SK-N-SH (cell line): ENCODE results near the gene NEU4. TPM values are rescaled to one million over a fixed set of nuclear protein-coding genes. Genes with fewer than 3 reads are reported as not detected.
A peak's percentile ranks its signal among the peaks of the same experiment; 100 is the strongest.

Experiments
- CTCF ChIA-PET: fragments of 300-600, 350-600 bp; formaldehyde crosslinking; extraction: SDS; loops from one replicate; lab custom pipeline; 2021; lab: Yijun Ruan, JAX
- POLR2A ChIA-PET: fragments of 350-600 bp; sonication (Branson Sonifier 250); formaldehyde crosslinking; extraction: SDS; loops from one replicate; lab custom pipeline; 2020; ENCODE audit warnings: antibody characterized with exemption, inconsistent platforms; lab: Yijun Ruan, JAX
- DNase-seq: peaks from one replicate; pipeline ENCODE4 v3.0.0; 2012
- H2AFZ ChIP-seq: fragments of 200-600 bp; sonication (generic); 2 replicates; pipeline ENCODE4 v1.8.1; 2016; ENCODE audit warnings: antibody characterized with exemption, mild to moderate bottlenecking, low read depth
- H3F3A ChIP-seq: fragments of 200-600 bp; sonication (generic); replicated peaks from 2 replicates; pipeline ENCODE3; 2016; ENCODE audit warnings: antibody characterized with exemption, mild to moderate bottlenecking; ENCODE audit not compliant: insufficient read depth
- H3K27ac ChIP-seq, 2 experiments: fragments of 200-500 bp in 1 of 2; fragments of 200-600 bp in 1 of 2; sonication (Bioruptor generic) in 1 of 2; sonication (generic), shearing (Covaris generic) in 1 of 2; 2 replicates each; pipeline versions ENCODE4 v1.5.1 to v1.6.1; 2014 to 2016; ENCODE audit warnings: low read depth in 2 of 2, inconsistent platforms in 1 of 2, low read length in 1 of 2, mild to moderate bottlenecking in 1 of 2, mixed read lengths in 1 of 2
- H3K27me3 ChIP-seq: fragments of 200-600 bp; sonication (generic), shearing (Covaris generic); 2 replicates; pipeline ENCODE4 v1.6.1; 2016; ENCODE audit warnings: mixed run types; ENCODE audit not compliant: insufficient read depth
- H3K36me3 ChIP-seq, 2 experiments: fragments of 200-500 bp in 1 of 2; fragments of 200-600 bp in 1 of 2; sonication (Bioruptor generic) in 1 of 2; sonication (generic) in 1 of 2; replicated peaks in 1 of 2; 2 replicates each; pipeline versions ENCODE3 to v1.5.1; 2014 to 2016; ENCODE audit warnings: low read length in 1 of 2, mild to moderate bottlenecking in 1 of 2; ENCODE audit not compliant: insufficient read depth in 2 of 2, control insufficient read depth in 1 of 2
- H3K4me1 ChIP-seq, 2 experiments: fragments of 200-500 bp in 1 of 2; fragments of 200-600 bp in 1 of 2; sonication (Bioruptor generic) in 1 of 2; sonication (generic), shearing (Covaris generic) in 1 of 2; 2 replicates each; pipeline versions ENCODE4 v1.5.1 to v1.6.1; 2014 to 2016; ENCODE audit warnings: low read depth in 1 of 2, low read length in 1 of 2, mixed run types in 1 of 2; ENCODE audit not compliant: insufficient read depth in 2 of 2, control insufficient read depth in 1 of 2
- H3K4me2 ChIP-seq: fragments of 200-600 bp; sonication (generic), shearing (Covaris generic); 2 replicates; pipeline ENCODE4 v1.6.1; 2017; ENCODE audit warnings: mixed run types
- H3K4me3 ChIP-seq, 2 experiments: fragments of 200-500 bp in 1 of 2; fragments of 200-600 bp in 1 of 2; sonication (Bioruptor generic) in 1 of 2; sonication (generic), shearing (Covaris generic) in 1 of 2; 2 replicates each; pipeline versions ENCODE4 v1.5.1 to v1.8.1; 2014 to 2016; ENCODE audit warnings: low read depth in 2 of 2, inconsistent platforms in 1 of 2, low read length in 1 of 2, mild to moderate bottlenecking in 1 of 2, mixed read lengths in 1 of 2, moderate library complexity in 1 of 2
- H3K79me2 ChIP-seq: fragments of 200-600 bp; sonication (generic); 2 replicates; pipeline ENCODE4 v1.8.1; 2017; ENCODE audit warnings: mild to moderate bottlenecking; ENCODE audit not compliant: insufficient read depth
- H3K9ac ChIP-seq: fragments of 200-600 bp; sonication (generic); 2 replicates; pipeline ENCODE4 v1.6.1; 2017; ENCODE audit warnings: mixed run types
- H3K9me2 ChIP-seq: fragments of 200-600 bp; sonication (generic); 2 replicates; pipeline ENCODE4 v1.6.1; 2017; ENCODE audit warnings: mixed run types
- H3K9me3 ChIP-seq: fragments of 200-600 bp; sonication (generic); 2 replicates; pipeline ENCODE4 v1.6.1; 2017; ENCODE audit warnings: mixed run types, mild to moderate bottlenecking, moderate library complexity
- H4K20me1 ChIP-seq: fragments of 200-600 bp; sonication (generic); 2 replicates; pipeline ENCODE4 v1.6.1; 2017; ENCODE audit warnings: mild to moderate bottlenecking, mixed run types; ENCODE audit not compliant: insufficient read depth
- CHD2 ChIP-seq: fragments of 150-350 bp; IDR thresholded peaks from 2 replicates; pipeline ENCODE4 v1.6.1; 2018; ENCODE audit warnings: low read length; ENCODE audit not compliant: partially characterized antibody
- CTCF ChIP-seq: fragments of 200-600 bp; sonication (generic); IDR thresholded peaks from 2 replicates; pipeline ENCODE4 v1.6.1; 2017; ENCODE audit warnings: antibody characterized with exemption, mild to moderate bottlenecking, moderate library complexity
- EP300 ChIP-seq, 2 experiments: IDR thresholded peaks; 2 replicates each; pipeline versions ENCODE4 v1.4.0 to v1.6.1; 2012; ENCODE audit warnings: borderline replicate concordance in 1 of 2, low read depth in 1 of 2, low read length in 1 of 2
- EZH2phosphoT487 ChIP-seq: fragments of 200-600 bp; sonication (generic); IDR thresholded peaks from 2 replicates; pipeline ENCODE4 v1.6.1; 2017; ENCODE audit warnings: low read depth, mixed run types, mild to moderate bottlenecking, antibody characterized with exemption, moderate library complexity, borderline replicate concordance
- FOXJ3 ChIP-seq: sonication (generic); formaldehyde crosslinking; IDR thresholded peaks from 2 replicates; pipeline ENCODE4 v1.5.1; 2020; ENCODE audit warnings: mild to moderate bottlenecking, missing genetic modification reagents
- JUND ChIP-seq: IDR thresholded peaks from 2 replicates; pipeline ENCODE4 v1.4.0; 2012
- MXI1 ChIP-seq: IDR thresholded peaks from 2 replicates; pipeline ENCODE4 v1.6.1; 2012; ENCODE audit warnings: mild to moderate bottlenecking, low read depth, low read length, improper control_type of control experiment
- PBX3 ChIP-seq: IDR thresholded peaks from 2 replicates; pipeline ENCODE4; 2012
- RAD21 ChIP-seq: IDR thresholded peaks from 2 replicates; pipeline ENCODE4 v1.6.1; 2012; ENCODE audit warnings: mild to moderate bottlenecking, low read length
- RCOR1 ChIP-seq: fragments of 150-350 bp; IDR thresholded peaks from 2 replicates; pipeline ENCODE4 v1.6.1; 2017; ENCODE audit warnings: antibody characterized with exemption, low read length
- RFX5 ChIP-seq: IDR thresholded peaks from 2 replicates; pipeline ENCODE4 v1.6.1; 2012; ENCODE audit warnings: mild to moderate bottlenecking, improper control_type of control experiment, low read length
- TAF1 ChIP-seq: IDR thresholded peaks from 2 replicates; pipeline ENCODE4 v1.6.1; 2012; ENCODE audit warnings: low read depth, mild to moderate bottlenecking, low read length, moderate library complexity, borderline replicate concordance
- TEAD4 ChIP-seq: IDR thresholded peaks from 2 replicates; pipeline ENCODE4 v1.4.0; 2012; ENCODE audit warnings: mild to moderate bottlenecking, borderline replicate concordance; ENCODE audit not compliant: insufficient read depth
- WGBS: methylation state at CpG from one replicate; pipeline ENCODE4 v1.1.6; 2017; ENCODE audit warnings: low lambda C conversion rate; 5-methylcytosine and 5-hydroxymethylcytosine counted together
- polyA plus RNA-seq, 3 experiments: library from polyadenylated mRNA; depleted of rRNA; stranded (reverse); fragments of >200 nt; gene quantifications; 2 replicates each; pipeline ENCODE4 v1.2.3, GENCODE V29; 2012

NEU4 gene
- polyA plus RNA-seq, 1 of the 3 experiments (the other 2 are of a cell fraction): 0.05 TPM

GRCh38 chr2:241777686-241778627 lies 31.0 kb upstream of the NEU4 start:
- H3K79me2 ChIP-seq: no peaks in the 10 kb centered on the region
- POLR2A ChIA-PET: no interaction called here
- H3K4me1 ChIP-seq: peaks cover 8 to 20% of the 10 kb centered on the region in 2 experiments; a peak in 2 of 4 replicates
- H3K9me2 ChIP-seq: no peaks in the 10 kb centered on the region
- peak; percentile 30 for DNase-seq
- H3K9me3 ChIP-seq: 0 out of 2 replicates have a peak, but pooled peaks cover 5% of the 10 kb centered on the region
- H3K9ac ChIP-seq: no peak overlapping the region
- WGBS: 74% methylated on average over 7 of the region's 21 CpGs
- H3F3A ChIP-seq: no peaks in the 10 kb centered on the region
- H3K36me3 ChIP-seq: no peaks in the 10 kb centered on the region
- no peak overlapping the region for H3K27ac ChIP-seq
- TF ChIP-seq CHD2 (no peak), MXI1 (no peak), EZH2phosphoT487 (no peak), RAD21 (no peak), RCOR1 (no peak), PBX3 (no peak), TEAD4 (no peak), JUND (no peak), TAF1 (no peak), RFX5 (no peak), FOXJ3 (CRISPR knock-in tag) (no peak), EP300 (IDR thresholded peaks at IDR 0.05; ENCODE audit: borderline replicate concordance in 1 of 2, low read depth in 1 of 2, low read length in 1 of 2) (no peak), CTCF (no peak)
- H3K4me2 ChIP-seq: no peak overlapping the region
- H3K27me3 ChIP-seq: no peaks in the 10 kb centered on the region
- no peak overlapping the region for H3K4me3 ChIP-seq
- no peak overlapping the region for H2AFZ ChIP-seq
- no peaks in the 10 kb centered on the region for H4K20me1 ChIP-seq
- CTCF ChIA-PET: interaction anchor here (1.2 to 3.0 kb wide), 2 partner anchors 14 to 43 kb away, joined by 4 to 13 read pairs; partner anchors contain the start of gene D2HGDH
